HT-29 (cell line): Measurements from ENCODE around the gene VARS2. TPM values are rescaled to one million over a fixed set of nuclear protein-coding genes. Genes with fewer than 3 reads are reported as not detected.
A peak's percentile ranks its signal among the peaks of the same experiment; 100 is the strongest.

Experiments used
- DNase-seq: peaks from one replicate; pipeline ENCODE4 v3.0.0-alpha.2; 2015; ENCODE audit warnings: low spot score
- total RNA-seq: library from RNA; depleted of rRNA; stranded (reverse); fragments of >200 nt; shearing (Covaris generic); gene quantifications from 2 replicates; pipeline ENCODE4 v1.2.3, GENCODE V29; 2014

Gene VARS2
- total RNA-seq, 1 experiment from 2014 or later = 23.2 TPM

DNA sequence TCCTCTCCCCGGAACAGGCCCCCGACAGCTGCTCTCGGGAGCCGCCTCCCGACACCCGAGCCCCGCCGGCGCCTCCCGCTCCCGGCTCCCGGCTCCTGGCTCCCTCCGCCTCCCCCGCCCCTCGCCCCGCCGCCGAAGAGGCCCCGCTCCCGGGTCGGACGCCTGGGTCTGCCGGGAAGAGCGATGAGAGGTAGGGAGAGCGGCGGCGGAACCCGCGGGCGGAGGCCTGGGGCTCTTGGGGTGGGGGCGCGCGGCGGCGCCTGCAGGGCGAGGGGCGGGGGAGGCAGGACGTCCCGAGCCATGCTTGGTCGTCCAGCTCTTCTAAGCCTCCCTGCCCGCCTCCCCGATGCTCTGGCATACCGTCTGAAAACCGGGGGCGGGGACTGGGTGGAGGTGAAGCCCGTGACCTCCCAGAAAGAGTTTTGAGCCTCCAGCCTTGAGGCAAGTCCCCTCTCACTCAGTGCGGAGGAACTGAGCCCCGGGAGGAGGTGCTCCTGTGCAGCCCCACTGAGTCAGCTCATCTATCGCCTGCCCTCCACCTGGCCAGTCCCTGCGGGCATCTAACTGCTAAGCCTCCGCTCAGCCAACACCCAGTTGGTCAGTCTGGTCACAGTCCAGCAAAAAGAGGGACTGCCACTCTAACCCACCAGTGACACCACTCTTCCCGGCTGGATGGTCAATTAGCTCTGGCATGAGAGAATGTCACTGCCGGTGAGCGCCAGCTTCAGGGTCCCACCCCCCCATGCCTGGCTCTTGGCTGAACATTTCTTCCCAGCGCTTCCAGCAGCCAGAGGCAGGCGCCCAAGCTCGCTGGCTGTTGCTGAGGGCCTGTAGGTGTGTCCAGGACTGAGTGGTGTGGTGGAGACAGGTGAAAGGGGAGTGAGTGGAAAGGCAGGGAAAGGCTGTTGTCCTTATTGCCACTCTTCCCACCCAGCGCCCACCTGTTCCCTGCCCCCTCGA is 29.2 kb upstream of the VARS2 start:
- DNase-seq = peak; percentile 66

GRCh38 chr6:30885481-30885998 is 28.5 kb upstream of the VARS2 start:
- peak; percentile 87 for DNase-seq

GRCh38 chr6:30885999-30886896 is 27.8 kb upstream of the VARS2 start:
- peak; percentile 90 for DNase-seq

GRCh38 chr6:30886897-30887255 is 27.2 kb upstream of the VARS2 start:
- DNase-seq = no peak

DNA sequence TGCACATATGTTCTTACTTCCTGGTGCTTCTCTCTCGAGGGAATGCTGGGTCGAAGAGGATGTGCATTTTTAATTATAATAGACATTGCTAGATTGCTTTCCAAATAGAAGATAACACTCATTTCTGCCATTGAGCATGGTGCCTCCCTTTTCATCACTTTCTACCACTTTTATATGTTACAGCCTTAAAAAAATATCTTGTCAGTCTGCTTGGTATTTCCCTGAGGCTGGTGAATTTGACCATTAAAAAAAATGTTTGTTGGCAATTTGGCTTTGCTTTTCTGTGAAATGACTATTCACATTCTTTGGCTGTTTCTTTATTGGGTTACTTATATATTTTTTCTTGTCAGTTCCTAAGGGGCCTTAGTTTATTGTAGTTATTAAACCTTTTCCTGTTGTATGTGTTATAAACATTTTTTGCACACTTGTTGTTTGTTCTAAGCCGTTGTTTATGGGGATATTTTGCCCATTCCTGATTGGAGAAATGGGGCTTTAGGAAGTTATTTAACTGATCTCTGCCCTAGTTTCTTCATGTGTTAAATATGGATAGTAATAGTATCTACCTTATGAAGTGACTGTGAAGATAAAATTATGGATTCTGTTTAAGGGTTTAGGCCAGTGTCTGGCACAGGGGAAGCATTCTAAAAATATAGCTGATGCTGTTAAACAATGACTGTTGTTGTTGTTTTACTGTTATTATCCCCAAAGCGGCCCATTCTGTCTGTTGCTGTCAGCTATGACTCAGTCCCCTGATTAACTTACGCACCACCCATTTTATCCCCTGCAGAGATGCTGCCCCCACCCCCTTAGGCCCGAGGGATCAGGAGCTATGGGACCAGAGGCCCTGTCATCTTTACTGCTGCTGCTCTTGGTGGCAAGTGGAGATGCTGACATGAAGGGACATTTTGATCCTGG is 25.9 kb upstream of the VARS2 start:
- no peak for DNase-seq

DNA sequence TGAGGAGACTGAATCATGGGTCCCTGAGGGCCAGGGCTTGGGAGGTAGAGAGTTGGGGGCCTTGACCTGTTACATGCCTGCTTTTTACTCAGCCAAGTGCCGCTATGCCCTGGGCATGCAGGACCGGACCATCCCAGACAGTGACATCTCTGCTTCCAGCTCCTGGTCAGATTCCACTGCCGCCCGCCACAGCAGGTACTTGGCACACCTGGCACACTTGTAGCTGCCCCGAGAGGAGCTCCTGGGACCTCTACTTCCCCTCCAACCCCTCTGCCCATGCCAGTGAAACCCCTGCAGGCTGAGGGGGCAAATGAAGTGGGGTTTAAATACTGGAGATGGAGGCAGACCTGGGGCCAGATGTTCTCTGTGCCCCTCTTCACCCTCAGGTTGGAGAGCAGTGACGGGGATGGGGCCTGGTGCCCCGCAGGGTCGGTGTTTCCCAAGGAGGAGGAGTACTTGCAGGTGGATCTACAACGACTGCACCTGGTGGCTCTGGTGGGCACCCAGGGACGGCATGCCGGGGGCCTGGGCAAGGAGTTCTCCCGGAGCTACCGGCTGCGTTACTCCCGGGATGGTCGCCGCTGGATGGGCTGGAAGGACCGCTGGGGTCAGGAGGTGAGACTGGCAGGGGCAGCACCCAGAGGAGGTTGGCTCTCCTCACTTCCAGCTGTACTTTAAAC is 25.1 kb upstream of the VARS2 start:
- DNase-seq = no peak

DNA sequence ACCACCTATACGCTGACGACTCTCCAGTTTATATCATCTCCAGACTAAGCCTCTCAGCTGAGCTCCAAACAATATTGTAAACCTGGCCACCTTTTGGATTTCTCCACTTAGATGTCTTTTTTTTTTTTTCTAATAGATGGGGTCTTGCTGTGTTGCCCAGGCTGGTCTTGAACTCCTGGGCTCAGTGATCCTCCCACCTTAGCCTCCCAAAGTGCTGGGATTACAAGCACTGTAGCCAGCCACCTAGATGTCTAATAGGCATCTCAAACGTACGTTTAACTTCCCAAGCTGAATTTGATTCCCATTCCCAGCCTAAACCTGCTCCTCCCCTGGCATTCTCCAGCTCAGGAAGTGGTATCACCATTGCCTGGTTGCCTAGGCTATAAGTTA is 24.5 kb upstream of the VARS2 start:
- no peak for DNase-seq

GRCh38 chr6:30889921-30890645 is 24.0 kb upstream of the VARS2 start:
- DNase-seq = no peak

DNA sequence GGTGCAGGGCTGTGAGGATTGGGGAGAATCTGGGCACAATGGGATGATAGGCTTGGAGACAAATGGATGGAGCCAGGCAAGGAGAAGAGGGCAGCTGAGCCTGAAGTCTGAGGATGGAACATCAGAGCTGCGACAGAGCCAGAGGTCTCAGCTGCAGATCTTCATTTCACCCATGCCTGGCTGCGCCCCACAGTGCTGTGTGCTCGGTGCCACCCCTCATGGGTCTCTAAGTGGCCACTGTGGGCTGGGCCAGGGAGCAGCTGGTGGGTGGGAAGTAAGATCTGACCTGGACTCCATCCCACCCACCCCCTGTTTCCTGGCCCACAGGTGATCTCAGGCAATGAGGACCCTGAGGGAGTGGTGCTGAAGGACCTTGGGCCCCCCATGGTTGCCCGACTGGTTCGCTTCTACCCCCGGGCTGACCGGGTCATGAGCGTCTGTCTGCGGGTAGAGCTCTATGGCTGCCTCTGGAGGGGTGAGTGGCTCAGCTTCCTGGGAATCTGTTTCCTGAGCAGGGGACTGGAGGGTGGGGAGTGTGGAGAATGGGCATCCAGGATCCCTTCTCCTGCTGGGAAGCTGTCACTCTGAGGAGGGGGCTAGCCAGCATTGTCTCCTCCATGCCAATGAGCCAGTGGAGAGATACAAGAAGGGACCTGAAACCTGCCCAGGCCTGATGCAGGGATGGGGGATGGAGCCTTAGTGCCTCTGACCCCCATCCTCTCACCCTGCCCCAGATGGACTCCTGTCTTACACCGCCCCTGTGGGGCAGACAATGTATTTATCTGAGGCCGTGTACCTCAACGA is 23.2 kb upstream of the VARS2 start:
- no peak for DNase-seq

DNA sequence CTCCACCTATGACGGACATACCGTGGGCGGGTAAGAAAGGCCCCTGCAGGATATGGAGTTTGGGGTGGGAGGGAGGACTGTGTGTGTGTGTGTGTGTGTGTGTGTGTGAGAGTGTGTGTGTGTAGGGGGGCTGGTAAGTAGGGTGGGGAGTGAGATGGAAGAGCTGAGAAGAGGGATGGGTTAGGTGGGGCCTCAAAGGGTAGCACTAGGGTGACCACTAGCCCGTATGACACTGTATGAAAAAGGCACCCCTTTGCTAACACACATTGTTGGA is 22.7 kb upstream of the VARS2 start:
- DNase-seq = no peak

GRCh38 chr6:30891816-30892538 is 22.1 kb upstream of the VARS2 start:
- no peak for DNase-seq

DNA sequence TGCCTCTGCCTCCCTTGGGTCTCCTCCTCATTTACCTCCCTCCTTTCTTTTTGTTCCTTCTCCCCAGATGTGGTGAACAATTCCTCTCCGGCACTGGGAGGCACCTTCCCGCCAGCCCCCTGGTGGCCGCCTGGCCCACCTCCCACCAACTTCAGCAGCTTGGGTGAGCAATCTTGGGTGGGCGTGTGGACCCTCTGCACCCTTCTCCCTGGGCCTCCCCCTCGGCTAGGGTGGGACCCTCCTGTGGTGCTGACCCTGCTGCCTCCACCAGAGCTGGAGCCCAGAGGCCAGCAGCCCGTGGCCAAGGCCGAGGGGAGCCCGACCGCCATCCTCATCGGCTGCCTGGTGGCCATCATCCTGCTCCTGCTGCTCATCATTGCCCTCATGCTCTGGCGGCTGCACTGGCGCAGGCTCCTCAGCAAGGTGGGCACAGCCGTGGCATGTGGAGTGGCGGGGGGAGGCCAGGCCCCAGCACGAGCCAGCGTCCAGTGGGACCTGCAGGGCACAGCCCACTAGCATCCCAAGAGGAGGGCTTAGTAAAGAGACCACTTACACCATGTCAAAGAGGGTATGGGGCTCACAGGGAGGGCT is 20.9 kb upstream of the VARS2 start:
- no peak for DNase-seq

GRCh38 chr6:30893666-30894065 is 20.4 kb upstream of the VARS2 start:
- no peak for DNase-seq

DNA sequence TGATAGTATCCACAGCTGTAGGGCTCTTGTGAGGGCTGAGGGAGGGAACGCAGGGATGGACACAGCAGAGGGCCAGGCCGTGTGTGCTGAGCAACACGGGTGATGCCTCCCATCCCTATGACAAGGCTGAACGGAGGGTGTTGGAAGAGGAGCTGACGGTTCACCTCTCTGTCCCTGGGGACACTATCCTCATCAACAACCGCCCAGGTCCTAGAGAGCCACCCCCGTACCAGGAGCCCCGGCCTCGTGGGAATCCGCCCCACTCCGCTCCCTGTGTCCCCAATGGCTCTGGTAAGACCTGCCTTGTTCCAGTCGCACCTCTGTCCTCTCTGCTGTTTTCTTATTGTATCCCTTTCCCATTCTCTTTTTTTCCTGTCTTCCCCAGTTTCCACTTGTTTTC is 19.7 kb upstream of the VARS2 start:
- no peak for DNase-seq

- no peak for DNase-seq
Measured at GRCh38 chr6:30894935-30895334, 19.1 kb upstream of the VARS2 start.

DNA sequence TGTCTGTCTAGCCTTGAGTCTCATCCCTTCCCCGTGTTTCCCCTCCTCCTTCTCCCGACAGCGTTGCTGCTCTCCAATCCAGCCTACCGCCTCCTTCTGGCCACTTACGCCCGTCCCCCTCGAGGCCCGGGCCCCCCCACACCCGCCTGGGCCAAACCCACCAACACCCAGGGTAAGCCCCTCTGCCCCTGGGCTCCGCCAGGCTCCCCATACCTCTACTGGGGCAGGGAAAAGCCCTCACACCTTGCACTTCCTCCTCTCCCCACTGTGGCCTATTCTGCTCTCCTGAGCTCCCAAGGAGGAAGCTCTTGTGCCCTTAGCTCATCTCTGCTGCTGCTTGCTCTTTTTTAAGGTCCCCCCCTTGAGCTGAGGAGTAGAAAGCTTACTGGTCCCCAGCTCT is 18.7 kb upstream of the VARS2 start:
- DNase-seq = no peak

DNA sequence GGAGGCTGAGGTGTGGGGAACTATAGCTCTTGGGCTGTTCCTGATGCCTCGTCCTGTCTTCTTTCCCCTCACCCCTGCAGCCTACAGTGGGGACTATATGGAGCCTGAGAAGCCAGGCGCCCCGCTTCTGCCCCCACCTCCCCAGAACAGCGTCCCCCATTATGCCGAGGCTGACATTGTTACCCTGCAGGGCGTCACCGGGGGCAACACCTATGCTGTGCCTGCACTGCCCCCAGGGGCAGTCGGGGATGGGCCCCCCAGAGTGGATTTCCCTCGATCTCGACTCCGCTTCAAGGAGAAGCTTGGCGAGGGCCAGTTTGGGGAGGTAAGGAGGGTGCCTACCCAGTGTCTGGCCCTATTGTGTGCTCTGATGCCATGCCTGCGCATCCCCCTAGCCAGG is 17.5 kb upstream of the VARS2 start:
- no peak for DNase-seq

DNA sequence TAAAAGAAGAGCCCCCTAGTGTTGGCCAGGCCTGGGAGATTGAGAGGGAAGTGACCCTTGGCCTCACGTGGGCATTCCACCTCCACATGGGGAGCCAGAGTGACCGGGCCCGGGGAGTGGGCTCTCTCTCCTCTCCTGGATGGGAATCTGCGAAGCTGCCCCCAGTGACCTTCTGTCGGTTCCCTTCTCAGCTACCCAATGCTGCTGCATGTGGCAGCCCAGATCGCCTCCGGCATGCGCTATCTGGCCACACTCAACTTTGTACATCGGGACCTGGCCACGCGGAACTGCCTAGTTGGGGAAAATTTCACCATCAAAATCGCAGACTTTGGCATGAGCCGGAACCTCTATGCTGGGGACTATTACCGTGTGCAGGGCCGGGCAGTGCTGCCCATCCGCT is 16.2 kb upstream of the VARS2 start:
- DNase-seq = no peak
